SJSA1 (cell line): Measurements from ENCODE around the gene SOX18. TPM values are rescaled to one million over a fixed set of nuclear protein-coding genes. Genes with fewer than 3 reads are reported as not detected.

ENCODE experiments used
- DNase-seq, 2 experiments: peaks; one replicate each; pipeline ENCODE4 v3.0.0-alpha.2; 2015 to 2020; ENCODE audit warnings: low spot score in 2 of 2, low read depth in 1 of 2
- H3K27ac ChIP-seq: fragments of 250-450 bp; sonication (Bioruptor Pico); 2 replicates; pipeline ENCODE4 v1.5.1; 2020; ENCODE audit warnings: mild to moderate bottlenecking, moderate library complexity
- H3K27me3 ChIP-seq: fragments of 250-450 bp; sonication (Bioruptor Pico); replicated peaks from 2 replicates; pipeline ENCODE4 v1.5.1; 2020; ENCODE audit warnings: mild to moderate bottlenecking, moderate library complexity
- H3K36me3 ChIP-seq: fragments of 250-450 bp; sonication (Bioruptor Pico); 2 replicates; pipeline ENCODE4 v1.5.1; 2020; ENCODE audit warnings: mild to moderate bottlenecking
- H3K4me1 ChIP-seq: fragments of 250-450 bp; sonication (Bioruptor Pico); replicated peaks from 2 replicates; pipeline ENCODE4 v1.6.1; 2021; ENCODE audit warnings: mild to moderate bottlenecking
- H3K4me3 ChIP-seq: fragments of 250-450 bp; sonication (Bioruptor Pico); 2 replicates; pipeline ENCODE4 v1.5.1; 2020; ENCODE audit warnings: mild to moderate bottlenecking
- H3K9me3 ChIP-seq: fragments of 250-450 bp; sonication (Bioruptor Pico); replicated peaks from 2 replicates; pipeline ENCODE4 v1.5.1; 2020; ENCODE audit warnings: mild to moderate bottlenecking
- total RNA-seq: library from RNA; depleted of rRNA; stranded (reverse); fragments of >200 nt; shearing (Covaris generic); gene quantifications from 2 replicates; pipeline ENCODE4 v1.2.3, GENCODE V29; 2014

Gene SOX18
- total RNA-seq, 1 experiment from 2014 or later, result 70.0 TPM

DNA sequence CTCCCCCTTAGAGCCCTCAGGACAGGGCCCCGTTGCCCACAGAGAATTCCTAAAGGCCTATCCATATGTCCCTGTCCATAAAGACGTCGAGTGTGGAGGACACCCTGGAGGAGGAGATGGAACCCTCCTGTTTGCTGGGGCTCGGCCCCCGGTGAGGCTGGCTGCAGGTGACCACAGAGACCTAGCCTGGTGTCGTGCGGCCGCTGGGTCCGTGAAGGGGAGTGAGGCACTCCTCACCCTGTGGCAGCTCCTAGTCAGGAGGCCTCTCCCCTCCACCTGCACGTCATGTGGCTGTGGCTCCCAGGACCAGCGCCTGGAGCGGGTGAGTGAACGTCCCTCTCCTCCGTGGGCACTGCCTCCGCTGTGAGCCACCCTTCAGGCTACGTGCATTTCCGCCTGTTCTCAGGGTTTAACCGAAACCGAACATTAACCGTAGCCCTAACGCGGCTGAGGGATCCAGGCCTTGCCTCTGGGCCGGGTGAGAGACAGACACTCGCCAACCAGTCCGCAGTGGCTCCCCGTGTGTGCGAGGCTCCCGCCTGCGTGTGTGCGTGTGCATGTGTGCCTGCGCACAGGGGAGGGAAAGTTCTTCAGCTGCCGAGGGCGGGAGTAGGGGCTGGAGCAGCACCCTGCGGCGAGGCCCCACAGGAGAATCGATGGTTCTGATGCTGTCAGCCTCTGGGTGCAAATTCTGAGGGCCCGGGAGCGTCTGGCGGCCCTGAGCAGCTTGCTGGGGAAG is 7.6 kb upstream of the SOX18 start:
- peaks cover 75% of the 10 kb centered on the region for H3K4me1 ChIP-seq
- peaks cover 55% of the 10 kb centered on the region for H3K36me3 ChIP-seq
- no peak for DNase-seq
- no peaks in the 10 kb centered on the region for H3K27me3 ChIP-seq
- peak overlapping the region; percentile 16; the same call in 1 of the 2 replicates for H3K27ac ChIP-seq
- no peaks in the 10 kb centered on the region for H3K9me3 ChIP-seq
- peak overlapping the region; percentile 5; the same call in 1 of the 2 replicates for H3K4me3 ChIP-seq

- Histone ChIP-seq H3K36me3 (peaks cover 50% of the 10 kb centered on the region), H3K27ac (peak overlapping the region; percentile 12; the same call in 1 of the 2 replicates), H3K9me3 (no peaks in the 10 kb centered on the region), H3K4me1 (peaks cover 77% of the 10 kb centered on the region), H3K4me3 (no peak overlapping the region), H3K27me3 (no peaks in the 10 kb centered on the region)
- no peak for DNase-seq
These were observed 7.1 kb upstream of the SOX18 start for GRCh38 chr20:64056639-64056888.

- Histone ChIP-seq H3K4me3 (peak overlapping the region; percentile 61), H3K9me3 (no peaks in the 10 kb centered on the region), H3K4me1 (peaks cover 77% of the 10 kb centered on the region), H3K27me3 (no peaks in the 10 kb centered on the region), H3K36me3 (peaks cover 47% of the 10 kb centered on the region), H3K27ac (peak overlapping the region; percentile 96)
- DNase-seq, result peak; percentile 98
These were observed 6.6 kb upstream of the SOX18 start for GRCh38 chr20:64055893-64056638.

DNA sequence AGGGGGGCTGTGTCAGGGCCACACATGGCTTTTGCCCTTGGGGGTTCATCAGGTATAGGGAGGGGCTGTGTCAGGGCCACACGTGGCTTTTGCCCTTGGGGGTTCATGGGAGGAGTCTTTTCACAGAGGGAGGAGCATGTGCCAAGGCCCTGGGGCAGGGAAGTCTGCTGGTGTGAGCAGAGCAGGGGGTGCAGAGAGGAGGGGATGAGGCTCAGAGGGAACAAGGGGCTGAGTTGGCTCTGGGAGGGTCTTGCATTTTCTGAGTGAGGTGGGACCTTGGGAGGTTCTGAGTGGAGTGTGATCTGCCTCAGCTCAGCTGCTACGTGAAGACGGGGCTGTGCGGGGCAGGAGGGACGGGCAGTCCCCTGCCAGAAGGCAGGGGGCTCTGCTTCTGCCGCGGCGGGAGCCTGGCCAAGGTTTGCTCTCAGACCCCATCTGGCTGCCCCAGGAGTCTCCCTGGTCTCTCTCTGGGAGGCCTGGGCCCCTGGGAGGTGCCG is 6.0 kb upstream of the SOX18 start:
- H3K27ac ChIP-seq, result peak overlapping the region; percentile 96
- DNase-seq, result no peak
- peak overlapping the region; percentile 61 for H3K4me3 ChIP-seq
- peaks cover 47% of the 10 kb centered on the region for H3K36me3 ChIP-seq
- H3K9me3 ChIP-seq, result no peaks in the 10 kb centered on the region
- H3K27me3 ChIP-seq, result no peaks in the 10 kb centered on the region
- peaks cover 84% of the 10 kb centered on the region for H3K4me1 ChIP-seq

- Histone ChIP-seq H3K36me3 (peaks cover 34% of the 10 kb centered on the region), H3K4me3 (peak overlapping the region; percentile 61), H3K27me3 (no peaks in the 10 kb centered on the region), H3K9me3 (no peaks in the 10 kb centered on the region), H3K27ac (peak overlapping the region; percentile 96), H3K4me1 (peaks cover 91% of the 10 kb centered on the region)
- DNase-seq, result peak; percentile 92 to 97
These were observed 4.6 kb upstream of the SOX18 start for GRCh38 chr20:64053841-64054661.

DNA sequence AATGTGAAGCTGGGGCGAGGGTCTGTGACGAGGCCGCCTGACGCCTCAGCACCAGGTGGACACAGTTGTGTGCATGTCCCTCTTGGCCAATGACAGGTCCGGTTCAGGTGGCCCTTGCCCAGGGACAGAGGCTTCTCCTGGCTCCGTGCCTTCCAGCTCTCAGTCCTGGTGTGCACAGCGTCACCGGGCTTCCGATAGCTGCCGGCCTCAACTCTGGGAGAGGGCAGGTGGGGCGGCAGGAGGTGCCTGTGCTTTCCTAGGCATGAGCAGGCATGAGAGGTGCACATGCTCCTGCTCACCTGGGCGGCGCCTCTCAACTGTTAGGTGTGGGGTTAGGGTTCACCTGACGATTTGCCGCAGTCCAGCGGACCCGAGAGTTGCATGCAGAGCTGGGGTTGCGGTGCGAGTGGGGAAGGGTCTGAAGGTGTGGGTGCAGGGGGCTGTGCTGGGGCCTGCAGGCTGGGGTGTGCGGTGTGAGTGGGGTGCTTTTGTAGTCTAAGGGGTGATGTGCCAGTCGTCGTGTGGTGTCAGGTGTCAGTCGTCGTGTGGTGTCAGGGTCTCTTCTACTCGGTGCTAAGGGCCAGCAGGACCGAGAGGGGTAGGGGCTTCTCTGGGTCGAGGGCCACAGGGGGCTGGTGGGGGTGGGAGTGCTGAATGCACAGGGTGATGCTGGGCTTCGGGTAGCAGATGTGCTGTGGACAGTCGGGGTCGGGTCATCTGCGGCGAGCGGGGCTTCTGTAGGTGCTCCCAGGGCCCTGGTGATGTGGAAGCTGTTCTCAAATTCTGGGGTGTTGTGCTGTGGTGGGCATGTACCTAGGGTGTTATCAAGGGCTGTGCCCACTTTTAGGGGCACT is 3.8 kb upstream of the SOX18 start:
- Histone ChIP-seq H3K9me3 (no peaks in the 10 kb centered on the region), H3K36me3 (peaks cover 31% of the 10 kb centered on the region), H3K4me3 (peak overlapping the region; percentile 61), H3K27ac (peak overlapping the region; percentile 96), H3K27me3 (no peaks in the 10 kb centered on the region), H3K4me1 (peaks cover 85% of the 10 kb centered on the region)
- DNase-seq, result no peak

- H3K4me1 ChIP-seq, result peaks cover 76% of the 10 kb centered on the region
- peaks cover 31% of the 10 kb centered on the region for H3K36me3 ChIP-seq
- H3K27ac ChIP-seq, result peak overlapping the region; percentile 96
- peak; percentile 95 to 97 for DNase-seq
- H3K4me3 ChIP-seq, result peak overlapping the region; percentile 61
- H3K27me3 ChIP-seq, result no peaks in the 10 kb centered on the region
- H3K9me3 ChIP-seq, result no peaks in the 10 kb centered on the region
These were observed 2.9 kb upstream of the SOX18 start for GRCh38 chr20:64052326-64052722.

GRCh38 chr20:64051561-64052325 is 2.3 kb upstream of the SOX18 start:
- peaks cover 74% of the 10 kb centered on the region for H3K4me1 ChIP-seq
- H3K27ac ChIP-seq, result peak overlapping the region; percentile 96
- H3K4me3 ChIP-seq, result peak overlapping the region; percentile 61
- H3K27me3 ChIP-seq, result no peaks in the 10 kb centered on the region
- DNase-seq, result peak; percentile 99 to 100
- H3K36me3 ChIP-seq, result peaks cover 31% of the 10 kb centered on the region
- no peaks in the 10 kb centered on the region for H3K9me3 ChIP-seq

DNA sequence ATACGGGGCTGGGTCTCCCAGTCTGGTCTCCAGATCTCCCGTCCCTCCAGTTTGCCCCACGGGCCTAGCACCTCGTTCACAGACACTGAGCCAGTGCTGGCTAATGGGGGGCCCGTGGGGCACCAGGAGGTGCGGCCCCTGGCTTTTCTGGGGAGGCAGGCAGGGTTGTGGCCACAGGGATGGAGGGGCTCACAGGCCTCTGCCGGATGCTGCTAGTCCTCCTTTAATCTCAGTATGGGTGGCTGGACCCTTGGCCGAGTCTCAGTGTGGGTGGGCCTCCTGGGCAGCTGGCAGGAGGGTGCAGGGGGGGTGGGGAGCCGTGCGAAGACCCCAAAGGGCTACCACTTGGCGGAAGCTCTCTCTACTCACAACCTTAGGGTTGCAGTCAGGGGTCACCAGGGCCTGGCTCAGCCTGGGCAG is 1.6 kb upstream of the SOX18 start:
- Histone ChIP-seq H3K27ac (peak overlapping the region; percentile 96), H3K27me3 (no peaks in the 10 kb centered on the region), H3K36me3 (peaks cover 35% of the 10 kb centered on the region), H3K4me3 (peak overlapping the region; percentile 61), H3K9me3 (no peaks in the 10 kb centered on the region), H3K4me1 (peaks cover 74% of the 10 kb centered on the region)
- peak; percentile 94 to 98 for DNase-seq

- no peaks in the 10 kb centered on the region for H3K27me3 ChIP-seq
- H3K4me1 ChIP-seq, result peaks cover 74% of the 10 kb centered on the region
- H3K9me3 ChIP-seq, result no peaks in the 10 kb centered on the region
- H3K36me3 ChIP-seq, result peaks cover 38% of the 10 kb centered on the region
- peak overlapping the region; percentile 61 for H3K4me3 ChIP-seq
- DNase-seq, result peak; percentile 92 to 96
- H3K27ac ChIP-seq, result peak overlapping the region; percentile 96
These were observed 1.0 kb upstream of the SOX18 start for GRCh38 chr20:64050261-64051032.

DNA sequence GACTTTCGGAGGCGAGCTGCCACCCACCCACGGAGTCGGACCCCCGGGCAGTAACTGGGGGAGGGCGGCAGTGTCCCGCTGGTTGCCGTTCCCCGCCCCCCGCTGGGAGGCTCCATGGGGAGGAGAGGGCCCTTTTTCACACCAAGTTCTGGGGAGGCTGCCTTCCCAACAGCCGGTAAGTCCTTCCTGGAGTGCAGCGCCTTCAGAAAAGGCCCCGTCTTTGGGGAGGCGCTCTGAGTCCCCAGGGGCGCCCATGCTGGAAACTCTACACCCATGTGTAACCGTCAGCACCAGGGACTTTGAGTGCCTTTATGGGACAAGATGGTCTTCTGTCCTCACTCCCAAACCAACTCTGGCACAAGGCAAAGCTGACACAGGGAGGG is 430 bp upstream of the SOX18 start:
- peak; percentile 98 to 99 for DNase-seq
- peaks cover 74% of the 10 kb centered on the region for H3K4me1 ChIP-seq
- peak overlapping the region; percentile 96 for H3K27ac ChIP-seq
- H3K27me3 ChIP-seq, result no peaks in the 10 kb centered on the region; the same call in 1 of the 2 replicates
- no peaks in the 10 kb centered on the region for H3K9me3 ChIP-seq
- peaks cover 39% of the 10 kb centered on the region for H3K36me3 ChIP-seq
- H3K4me3 ChIP-seq, result peak overlapping the region; percentile 61
